ENCODE results near the gene SLC17A9.

DNA sequence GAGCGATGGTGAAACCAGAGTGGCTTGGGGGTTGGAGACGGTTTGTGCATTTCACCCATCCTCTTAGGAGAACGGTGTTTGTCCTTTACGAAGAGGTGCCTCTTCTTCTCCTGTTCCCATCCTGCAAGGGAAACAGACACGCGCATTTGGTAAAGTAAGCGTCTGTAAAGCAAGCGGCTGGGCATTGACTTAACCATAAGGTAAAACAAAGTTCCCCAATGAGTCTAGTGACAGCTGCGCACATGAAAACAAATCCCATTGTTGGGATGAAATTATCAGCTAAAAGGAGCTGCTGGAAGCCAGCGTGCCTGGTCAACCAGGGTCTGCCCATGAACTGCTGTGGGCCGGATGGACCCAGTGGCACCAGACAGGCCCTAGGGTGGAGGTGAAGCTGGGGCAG lies 48.4 kb downstream of the SLC17A9 start:
- no peak for TF ChIP-seq EZH2phosphoT487 (IDR thresholded peaks at IDR 0.05; ENCODE audit: insufficient read depth, low read depth)
- TF ChIP-seq EZH2 (IDR thresholded peaks at IDR 0.05; ENCODE audit: insufficient read depth, poor library complexity, severe bottlenecking), result no peak
